GM19239 (cell line): ENCODE data around the gene OTOF.
A peak's percentile ranks its signal among the peaks of the same experiment; 100 is the strongest.
"Not testable (repeated sequence)": the region's sequence is repeated elsewhere in the genome, so short reads cannot be mapped to it uniquely, and the experiment has no call there.

Source experiments
- DNase-seq: peaks from one replicate; pipeline ENCODE4 v3.0.0; 2011; ENCODE audit warnings: low spot score; ENCODE audit not compliant: insufficient read length
- FAIRE-seq: peaks from 2 replicates; lab custom pipeline; 2011; peaks lifted over from hg19 to GRCh38; lab: Jason Lieb, UNC

OTOF gene

GRCh38 chr2:26469092-26469710 is 8.7 kb downstream of the OTOF start:
- DNase-seq (peak; percentile 86), FAIRE-seq (peak; percentile 82)

GRCh38 chr2:26468544-26468943 is 9.4 kb downstream of the OTOF start:
- FAIRE-seq: not testable (repeated sequence)

GRCh38 chr2:26466662-26467310 is 11.1 kb downstream of the OTOF start:
- DNase-seq (no peak), FAIRE-seq (no peak)

More at GRCh38 chr2:26468544-26468943, 9.4 kb downstream of the OTOF start:
- DNase-seq: not testable (repeated sequence)

GRCh38 chr2:26465981-26466471 is 11.9 kb downstream of the OTOF start:
- FAIRE-seq: no peak

GRCh38 chr2:26465266-26465925 is 12.5 kb downstream of the OTOF start:
- FAIRE-seq (no peak), DNase-seq (no peak)

More at GRCh38 chr2:26465981-26466471, 11.9 kb downstream of the OTOF start:
- no peak for DNase-seq

- FAIRE-seq (no peak), DNase-seq (no peak)
These were observed 13.3 kb downstream of the OTOF start for GRCh38 chr2:26464390-26465265.

- DNase-seq (no peak), FAIRE-seq (no peak)
These were observed 14.4 kb downstream of the OTOF start for GRCh38 chr2:26463244-26464192.

GRCh38 chr2:26462511-26463243 is 15.2 kb downstream of the OTOF start:
- FAIRE-seq: no peak

GRCh38 chr2:26462100-26462499 is 15.8 kb downstream of the OTOF start:
- no peak for FAIRE-seq
- DNase-seq: no peak

More at GRCh38 chr2:26462511-26463243, 15.2 kb downstream of the OTOF start:
- DNase-seq: no peak

- FAIRE-seq: no peak
- DNase-seq: no peak
These were observed 16.3 kb downstream of the OTOF start for GRCh38 chr2:26461601-26462023.

GRCh38 chr2:26460613-26461031 is 17.3 kb downstream of the OTOF start:
- FAIRE-seq (no peak), DNase-seq (no peak)

GRCh38 chr2:26459991-26460612 is 17.8 kb downstream of the OTOF start:
- no peak for FAIRE-seq
- DNase-seq: no peak

GRCh38 chr2:26458365-26459042 is 19.4 kb downstream of the OTOF start:
- FAIRE-seq (no peak), DNase-seq (no peak)

- DNase-seq: no peak
- no peak for FAIRE-seq
These were observed 20.1 kb downstream of the OTOF start for GRCh38 chr2:26457695-26458364.

- FAIRE-seq (no peak), DNase-seq (no peak)
These were observed 20.7 kb downstream of the OTOF start for GRCh38 chr2:26457251-26457666.

GRCh38 chr2:26456440-26457250 is 21.3 kb downstream of the OTOF start:
- no peak for FAIRE-seq

More at GRCh38 chr2:26456440-26457250, 21.3 kb downstream of the OTOF start:
- no peak for DNase-seq
